ENCODE data around the gene TUBGCP2.

The TUBGCP2 gene

DNA sequence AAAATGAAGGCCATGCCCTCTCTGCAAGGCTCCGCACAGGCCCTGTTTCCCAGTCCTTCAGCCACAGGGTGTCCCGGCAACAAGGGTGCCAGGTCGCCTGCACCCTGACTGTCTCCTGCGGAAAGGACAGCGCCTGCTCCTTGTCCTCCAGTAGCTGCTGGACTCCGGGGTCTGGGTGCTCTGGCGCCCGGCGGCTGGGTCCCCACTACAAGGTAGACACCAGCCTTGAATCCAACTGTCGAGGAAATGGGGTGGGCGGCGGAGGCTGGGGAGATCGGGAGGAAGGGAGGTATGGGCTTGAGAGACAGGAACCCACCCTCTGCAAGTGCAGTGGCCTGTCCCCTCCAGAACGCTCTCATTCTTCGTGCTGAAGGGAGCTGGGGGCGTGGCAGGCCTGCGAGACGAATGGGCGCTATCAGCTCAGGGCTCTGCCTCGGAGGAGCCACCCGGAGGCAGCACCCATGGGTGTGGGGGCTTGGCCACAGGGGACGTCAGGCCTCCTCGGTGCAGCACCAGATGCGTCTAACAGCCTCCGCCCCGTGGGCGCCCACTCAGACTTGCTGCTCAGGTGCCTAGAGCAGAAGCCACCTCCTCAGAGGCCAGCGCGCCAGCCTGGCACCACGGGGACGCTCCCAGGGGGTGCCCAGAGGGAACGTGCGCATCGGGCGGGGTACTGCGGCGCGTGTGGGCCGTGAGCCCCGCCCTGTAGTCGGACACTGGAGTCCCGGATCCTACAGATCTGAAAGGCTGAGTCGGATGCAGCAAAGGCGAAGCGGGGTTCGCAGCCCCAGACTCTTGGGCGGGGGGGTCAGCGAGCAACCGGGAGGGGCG, 47.6 kb downstream of the TUBGCP2 start:
- peak overlapping the region; percentile 37 for H3K27ac ChIP-seq (ENCODE audit: low read depth, low read length)
- no peaks in the 10 kb centered on the region for H3K9me3 ChIP-seq (ENCODE audit: control insufficient read depth in 5 of 5, low read length in 5 of 5)
- peak overlapping the region in 4 of 5 donors; percentile 58 to 74 (median 62) for H3K4me3 ChIP-seq (ENCODE audit: low read depth in 1 of 5, low read length in 5 of 5)
- H3K4me1 ChIP-seq (ENCODE audit: control insufficient read depth in 5 of 5, insufficient read depth in 5 of 5, low read length in 5 of 5): peaks cover 6 to 74% (median 65%) of the 10 kb centered on the region in 5 donors
- no peaks in the 10 kb centered on the region for H3K27me3 ChIP-seq (ENCODE audit: control insufficient read depth in 5 of 5, insufficient read depth in 4 of 5, low read length in 5 of 5)
- H3K36me3 ChIP-seq (ENCODE audit: control insufficient read depth in 5 of 5, insufficient read depth in 5 of 5, low read length in 5 of 5): no peaks in the 10 kb centered on the region
- H3K9ac ChIP-seq (ENCODE audit: low read length in 5 of 5): peak overlapping the region in 4 of 5 donors; percentile 16 to 77 (median 62)

DNA sequence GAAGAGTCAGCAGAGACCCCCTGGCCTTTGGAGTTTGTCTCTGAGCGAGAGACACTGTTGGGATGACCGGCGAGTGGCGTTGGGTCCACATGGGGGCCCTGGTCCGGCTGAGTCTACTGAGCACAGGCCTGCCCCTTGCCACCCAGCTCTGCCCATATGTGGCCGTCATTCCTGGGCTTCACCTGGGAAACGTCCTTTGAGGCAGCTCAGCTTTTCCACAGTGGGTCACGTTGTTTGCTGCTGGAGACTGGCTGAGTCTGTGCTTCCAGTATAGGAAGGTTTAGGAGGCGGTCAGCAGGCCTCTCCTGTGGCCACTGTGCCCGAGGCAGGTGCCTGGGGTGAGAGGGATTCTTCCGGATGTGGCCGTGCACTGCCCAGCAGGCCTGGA, 49.1 kb downstream of the TUBGCP2 start:
- H3K4me3 ChIP-seq (ENCODE audit: low read depth in 1 of 5, low read length in 5 of 5): no peak overlapping the region
- peaks cover 6 to 62% (median 56%) of the 10 kb centered on the region in 5 donors for H3K4me1 ChIP-seq (ENCODE audit: control insufficient read depth in 5 of 5, insufficient read depth in 5 of 5, low read length in 5 of 5)
- H3K27ac ChIP-seq (ENCODE audit: low read depth, low read length): peak overlapping the region; percentile 12
- no peaks in the 10 kb centered on the region for H3K36me3 ChIP-seq (ENCODE audit: control insufficient read depth in 5 of 5, insufficient read depth in 5 of 5, low read length in 5 of 5)
- H3K9me3 ChIP-seq (ENCODE audit: control insufficient read depth in 5 of 5, low read length in 5 of 5): no peaks in the 10 kb centered on the region
- H3K9ac ChIP-seq (ENCODE audit: low read length in 5 of 5): no peak overlapping the region
- peaks cover 0 to 3% (median 2%) of the 10 kb centered on the region in 5 donors for H3K27me3 ChIP-seq (ENCODE audit: control insufficient read depth in 5 of 5, insufficient read depth in 4 of 5, low read length in 5 of 5)

GRCh38 chr10:133258818-133259601, 49.7 kb downstream of the TUBGCP2 start:
- no peaks in the 10 kb centered on the region for H3K36me3 ChIP-seq (ENCODE audit: control insufficient read depth in 5 of 5, insufficient read depth in 5 of 5, low read length in 5 of 5)
- peak overlapping the region in 2 of 5 donors; percentile 15 to 54 for H3K9ac ChIP-seq (ENCODE audit: low read length in 5 of 5)
- H3K9me3 ChIP-seq (ENCODE audit: control insufficient read depth in 5 of 5, low read length in 5 of 5): no peaks in the 10 kb centered on the region
- peak overlapping the region; percentile 30 for H3K27ac ChIP-seq (ENCODE audit: low read depth, low read length)
- peak overlapping the region in 1 of 5 donors; percentile 14 for H3K4me3 ChIP-seq (ENCODE audit: low read depth in 1 of 5, low read length in 5 of 5)
- peaks cover 6 to 57% (median 53%) of the 10 kb centered on the region in 5 donors for H3K4me1 ChIP-seq (ENCODE audit: control insufficient read depth in 5 of 5, insufficient read depth in 5 of 5, low read length in 5 of 5)
- peaks cover 0 to 3% (median 2%) of the 10 kb centered on the region in 5 donors for H3K27me3 ChIP-seq (ENCODE audit: control insufficient read depth in 5 of 5, insufficient read depth in 4 of 5, low read length in 5 of 5)

GRCh38 chr10:133258066-133258817, 50.4 kb downstream of the TUBGCP2 start:
- Histone ChIP-seq H3K27me3 (ENCODE audit: control insufficient read depth in 5 of 5, insufficient read depth in 4 of 5, low read length in 5 of 5) (peaks cover 0 to 3% (median 2%) of the 10 kb centered on the region in 5 donors), H3K4me3 (ENCODE audit: low read depth in 1 of 5, low read length in 5 of 5) (peak overlapping the region in 3 of 5 donors; percentile 5 to 47 (median 26)), H3K27ac (ENCODE audit: low read depth, low read length) (peak overlapping the region; percentile 30), H3K36me3 (ENCODE audit: control insufficient read depth in 5 of 5, insufficient read depth in 5 of 5, low read length in 5 of 5) (no peaks in the 10 kb centered on the region), H3K9me3 (ENCODE audit: control insufficient read depth in 5 of 5, low read length in 5 of 5) (no peaks in the 10 kb centered on the region), H3K4me1 (ENCODE audit: control insufficient read depth in 5 of 5, insufficient read depth in 5 of 5, low read length in 5 of 5) (peaks cover 6 to 61% (median 53%) of the 10 kb centered on the region in 5 donors), H3K9ac (ENCODE audit: low read length in 5 of 5) (peak overlapping the region in 3 of 5 donors; percentile 42 to 58 (median 54))

DNA sequence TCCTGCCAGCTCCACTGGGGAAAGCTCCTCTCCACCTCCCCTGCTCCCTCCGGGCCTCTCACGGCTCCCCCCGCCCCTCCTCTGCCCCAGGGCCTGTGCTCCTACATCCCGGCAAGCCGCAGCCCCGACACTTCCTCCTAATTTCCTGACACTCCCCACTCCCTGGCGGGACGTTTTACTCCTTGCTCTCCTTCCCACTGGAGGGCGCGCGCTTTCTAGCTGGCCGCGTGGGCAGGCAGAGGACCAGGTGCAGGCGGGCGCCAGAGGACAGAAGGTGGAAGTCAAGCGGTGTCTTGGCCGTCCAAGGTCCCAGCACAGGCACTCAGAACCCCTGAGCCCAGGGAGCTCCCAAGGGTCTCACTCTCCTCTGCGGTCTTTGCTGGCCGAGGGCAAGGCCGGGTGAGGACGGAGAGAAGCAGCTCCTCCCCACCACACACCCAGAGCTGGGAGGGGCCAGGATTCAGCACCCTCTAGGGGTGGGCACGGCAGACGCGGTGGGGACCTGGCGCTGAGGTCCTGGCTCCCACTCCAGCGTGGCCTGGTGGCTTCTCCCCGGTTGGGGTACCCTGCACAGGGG, 51.1 kb downstream of the TUBGCP2 start:
- Histone ChIP-seq H3K27me3 (ENCODE audit: control insufficient read depth in 5 of 5, insufficient read depth in 4 of 5, low read length in 5 of 5) (peaks cover 0 to 3% (median 3%) of the 10 kb centered on the region in 5 donors), H3K36me3 (ENCODE audit: control insufficient read depth in 5 of 5, insufficient read depth in 5 of 5, low read length in 5 of 5) (no peaks in the 10 kb centered on the region), H3K4me3 (ENCODE audit: low read depth in 1 of 5, low read length in 5 of 5) (peak overlapping the region in 4 of 5 donors; percentile 5 to 47 (median 30)), H3K27ac (ENCODE audit: low read depth, low read length) (no peak overlapping the region), H3K9me3 (ENCODE audit: control insufficient read depth in 5 of 5, low read length in 5 of 5) (no peaks in the 10 kb centered on the region), H3K9ac (ENCODE audit: low read length in 5 of 5) (peak overlapping the region in 3 of 5 donors; percentile 42 to 58 (median 54)), H3K4me1 (ENCODE audit: control insufficient read depth in 5 of 5, insufficient read depth in 5 of 5, low read length in 5 of 5) (peaks cover 6 to 57% (median 50%) of the 10 kb centered on the region in 5 donors)

- H3K4me1 ChIP-seq (ENCODE audit: control insufficient read depth in 5 of 5, insufficient read depth in 5 of 5, low read length in 5 of 5): peaks cover 2 to 39% (median 33%) of the 10 kb centered on the region in 5 donors
- no peak overlapping the region for H3K27ac ChIP-seq (ENCODE audit: low read depth, low read length)
- no peak overlapping the region for H3K9ac ChIP-seq (ENCODE audit: low read length in 5 of 5)
- peaks cover 3 to 12% (median 8%) of the 10 kb centered on the region in 5 donors for H3K27me3 ChIP-seq (ENCODE audit: control insufficient read depth in 5 of 5, insufficient read depth in 4 of 5, low read length in 5 of 5)
- no peaks in the 10 kb centered on the region for H3K9me3 ChIP-seq (ENCODE audit: control insufficient read depth in 5 of 5, low read length in 5 of 5)
- H3K4me3 ChIP-seq (ENCODE audit: low read depth in 1 of 5, low read length in 5 of 5): no peak overlapping the region
- H3K36me3 ChIP-seq (ENCODE audit: control insufficient read depth in 5 of 5, insufficient read depth in 5 of 5, low read length in 5 of 5): no peaks in the 10 kb centered on the region
Measured at GRCh38 chr10:133255323-133255722, 53.3 kb downstream of the TUBGCP2 start.

DNA sequence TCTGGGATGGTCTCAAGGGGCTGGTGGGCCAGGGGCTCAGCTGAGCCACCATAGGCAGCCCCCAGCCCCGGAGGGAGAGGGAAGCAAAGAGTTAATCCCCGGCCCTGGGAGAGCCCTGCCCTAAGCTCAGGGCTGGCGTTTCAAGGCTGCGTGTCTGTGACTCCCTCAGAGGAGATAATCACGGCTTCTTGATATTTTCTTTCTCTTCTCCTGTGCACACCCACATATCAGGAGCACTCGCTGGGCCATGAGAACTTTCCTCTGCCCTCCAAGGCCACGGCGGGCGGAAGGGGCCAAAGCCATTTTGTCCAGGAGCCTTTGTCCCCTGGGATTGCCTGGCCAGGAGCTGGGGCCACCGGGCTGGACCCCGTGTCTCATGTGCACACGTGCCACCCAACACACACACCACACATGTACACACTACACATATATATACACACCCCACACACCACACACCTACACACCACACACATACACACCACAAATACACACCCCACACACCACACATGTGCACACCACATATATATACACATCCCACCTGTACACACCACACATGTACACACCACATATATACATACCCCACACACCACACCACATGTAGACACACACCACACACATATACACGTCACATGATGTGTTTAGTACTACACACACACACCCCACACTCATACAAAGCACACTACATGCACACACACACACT, 54.1 kb downstream of the TUBGCP2 start:
- no peaks in the 10 kb centered on the region for H3K9me3 ChIP-seq (ENCODE audit: control insufficient read depth in 5 of 5, low read length in 5 of 5)
- peaks cover 2 to 31% (median 26%) of the 10 kb centered on the region in 5 donors for H3K4me1 ChIP-seq (ENCODE audit: control insufficient read depth in 5 of 5, insufficient read depth in 5 of 5, low read length in 5 of 5)
- H3K9ac ChIP-seq (ENCODE audit: low read length in 5 of 5): no peak overlapping the region
- H3K4me3 ChIP-seq (ENCODE audit: low read depth in 1 of 5, low read length in 5 of 5): no peak overlapping the region
- peaks cover 6 to 17% (median 14%) of the 10 kb centered on the region in 5 donors for H3K27me3 ChIP-seq (ENCODE audit: control insufficient read depth in 5 of 5, insufficient read depth in 4 of 5, low read length in 5 of 5)
- no peaks in the 10 kb centered on the region for H3K36me3 ChIP-seq (ENCODE audit: control insufficient read depth in 5 of 5, insufficient read depth in 5 of 5, low read length in 5 of 5)
- H3K27ac ChIP-seq (ENCODE audit: low read depth, low read length): no peak overlapping the region

GRCh38 chr10:133253361-133253955, 55.2 kb downstream of the TUBGCP2 start:
- no peak overlapping the region for H3K27ac ChIP-seq (ENCODE audit: low read depth, low read length)
- no peak overlapping the region for H3K9ac ChIP-seq (ENCODE audit: low read length in 5 of 5)
- peaks cover 0 to 20% (median 15%) of the 10 kb centered on the region in 5 donors for H3K4me1 ChIP-seq (ENCODE audit: control insufficient read depth in 5 of 5, insufficient read depth in 5 of 5, low read length in 5 of 5)
- no peaks in the 10 kb centered on the region for H3K9me3 ChIP-seq (ENCODE audit: control insufficient read depth in 5 of 5, low read length in 5 of 5)
- no peak overlapping the region for H3K4me3 ChIP-seq (ENCODE audit: low read depth in 1 of 5, low read length in 5 of 5)
- peaks cover 14 to 26% (median 24%) of the 10 kb centered on the region in 5 donors for H3K27me3 ChIP-seq (ENCODE audit: control insufficient read depth in 5 of 5, insufficient read depth in 4 of 5, low read length in 5 of 5)
- H3K36me3 ChIP-seq (ENCODE audit: control insufficient read depth in 5 of 5, insufficient read depth in 5 of 5, low read length in 5 of 5): no peaks in the 10 kb centered on the region
